DOHH2 (cell line): Measurements from ENCODE around the gene PEX10.

Experiments
- H3F3A ChIP-seq: fragments of 200-600 bp; sonication (generic), shearing (Covaris generic); 2 replicates; pipeline ENCODE4 v1.6.0; 2016; ENCODE audit warnings: antibody characterized with exemption, mild to moderate bottlenecking; ENCODE audit not compliant: control insufficient read depth, insufficient read depth
- H3K27ac ChIP-seq: fragments of 200-600 bp; sonication (generic); 2 replicates; pipeline ENCODE4 v1.5.1; 2014; ENCODE audit warnings: low read depth, mild to moderate bottlenecking, low read length, moderate library complexity
- H3K27me3 ChIP-seq: fragments of 200-600 bp; sonication (generic); 2 replicates; pipeline ENCODE4 v1.6.1; 2014; ENCODE audit warnings: mild to moderate bottlenecking, low read length, mixed read lengths; ENCODE audit not compliant: control insufficient read depth
- H3K36me3 ChIP-seq: fragments of 200-600 bp; sonication (generic); 2 replicates; pipeline ENCODE4 v1.6.1; 2014; ENCODE audit warnings: mild to moderate bottlenecking, low read length, moderate library complexity, mixed read lengths; ENCODE audit not compliant: control insufficient read depth
- H3K4me1 ChIP-seq: fragments of 200-600 bp; sonication (generic); 2 replicates; pipeline ENCODE4 v1.6.1; 2014; ENCODE audit warnings: mild to moderate bottlenecking, low read length, mixed read lengths; ENCODE audit not compliant: control insufficient read depth
- H3K4me2 ChIP-seq: fragments of 200-600 bp; sonication (generic); 2 replicates; pipeline ENCODE4 v1.6.0; 2014; ENCODE audit warnings: mild to moderate bottlenecking, low read length, moderate library complexity
- H3K4me3 ChIP-seq: fragments of 200-600 bp; sonication (generic); 2 replicates; pipeline ENCODE4 v1.5.1; 2014; ENCODE audit warnings: mild to moderate bottlenecking, low read length, mixed read lengths
- H3K79me2 ChIP-seq: fragments of 200-600 bp; sonication (generic); 2 replicates; pipeline ENCODE4 v1.6.1; 2014; ENCODE audit warnings: mild to moderate bottlenecking, low read length, mixed read lengths; ENCODE audit not compliant: control insufficient read depth
- H3K9me2 ChIP-seq: fragments of 200-600 bp; sonication (generic); replicated peaks from 2 replicates; pipeline ENCODE4 v1.6.1; 2014; ENCODE audit warnings: mild to moderate bottlenecking, low read length, mixed read lengths; ENCODE audit not compliant: control insufficient read depth
- H3K9me3 ChIP-seq: fragments of 200-600 bp; sonication (generic); 2 replicates; pipeline ENCODE4 v1.6.1; 2014; ENCODE audit warnings: antibody characterized with exemption, low read length, mixed read lengths; ENCODE audit not compliant: control insufficient read depth, insufficient read depth
- H4K20me1 ChIP-seq: fragments of 200-600 bp; sonication (generic); 2 replicates; pipeline ENCODE4 v1.6.0; 2014; ENCODE audit warnings: low read depth, mild to moderate bottlenecking, antibody characterized with exemption, low read length, moderate library complexity; ENCODE audit not compliant: control insufficient read depth, insufficient read depth
- EZH2phosphoT487 ChIP-seq: fragments of 200-600 bp; sonication (generic); IDR thresholded peaks from 2 replicates; pipeline ENCODE4 v1.6.1; 2017; ENCODE audit warnings: borderline replicate concordance, mild to moderate bottlenecking, antibody characterized with exemption, low read length, moderate library complexity, mixed read lengths
- TF ChIP-seq, protein P1 (sequence below): fragments of 200-600 bp; sonication (generic); IDR thresholded peaks from one replicate; pipeline ENCODE4 v1.5.1; 2014; ENCODE audit warnings: antibody characterized with exemption, mild to moderate bottlenecking, low read depth, low read length; ENCODE audit not compliant: poor library complexity, severe bottlenecking

Gene PEX10

DNA sequence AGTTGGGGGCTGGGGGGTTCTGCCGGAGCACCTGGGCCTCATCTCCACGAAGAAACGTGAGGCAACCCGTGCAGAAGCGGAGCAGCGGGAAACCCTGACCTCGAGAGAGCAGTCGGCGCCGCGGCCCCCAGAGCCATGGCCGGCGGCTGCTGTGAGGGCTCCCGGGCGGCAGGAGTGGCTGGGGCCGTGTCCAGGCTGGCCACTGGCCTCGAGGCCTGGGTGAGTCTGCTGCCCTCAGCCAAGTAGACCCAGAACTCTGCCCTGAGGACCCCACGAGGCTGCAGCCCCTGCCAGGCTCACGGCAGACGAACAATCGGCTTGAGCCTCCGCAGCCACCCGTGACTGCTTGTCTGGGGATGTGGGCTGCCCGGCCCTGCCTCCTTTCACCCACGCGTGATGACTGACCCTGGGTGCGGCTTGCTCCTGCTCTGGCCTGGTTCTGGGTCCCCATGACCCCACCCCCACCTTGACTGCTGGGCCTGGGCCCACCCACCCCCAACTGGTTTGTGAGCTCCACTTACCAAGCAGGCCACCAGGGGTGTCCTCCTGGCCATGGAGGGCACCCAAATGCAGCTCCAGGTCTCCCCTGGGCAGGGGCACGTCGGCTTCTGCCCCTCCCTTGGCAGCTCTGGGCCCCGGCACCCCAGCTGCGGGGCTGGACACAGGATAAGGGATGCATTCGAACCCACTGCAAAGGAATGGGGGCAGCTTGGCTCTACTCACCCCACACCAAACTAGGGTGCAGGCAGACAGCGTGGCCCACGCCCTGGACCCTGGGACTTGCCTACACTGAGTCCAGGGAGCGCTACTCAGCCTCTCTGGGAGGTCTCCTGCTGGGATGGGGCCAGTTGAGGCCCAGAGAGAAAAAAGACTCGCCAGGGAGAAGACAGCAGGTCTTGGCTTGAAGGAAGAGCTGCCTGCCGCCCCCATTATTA is 55.2 kb downstream of the PEX10 start:
- Histone ChIP-seq H3K36me3 (no peaks in the 10 kb centered on the region), H3K27me3 (no peaks in the 10 kb centered on the region), H3K4me3 (no peak overlapping the region), H3K27ac (no peak overlapping the region), H3K4me1 (no peaks in the 10 kb centered on the region), H3K9me2 (no peaks in the 10 kb centered on the region), H3K79me2 (no peaks in the 10 kb centered on the region), H3K9me3 (no peaks in the 10 kb centered on the region), H3F3A (no peaks in the 10 kb centered on the region), H3K4me2 (no peak overlapping the region), H4K20me1 (no peaks in the 10 kb centered on the region)
- no peak for TF ChIP-seq EZH2phosphoT487
- TF ChIP-seq, protein P1, sequence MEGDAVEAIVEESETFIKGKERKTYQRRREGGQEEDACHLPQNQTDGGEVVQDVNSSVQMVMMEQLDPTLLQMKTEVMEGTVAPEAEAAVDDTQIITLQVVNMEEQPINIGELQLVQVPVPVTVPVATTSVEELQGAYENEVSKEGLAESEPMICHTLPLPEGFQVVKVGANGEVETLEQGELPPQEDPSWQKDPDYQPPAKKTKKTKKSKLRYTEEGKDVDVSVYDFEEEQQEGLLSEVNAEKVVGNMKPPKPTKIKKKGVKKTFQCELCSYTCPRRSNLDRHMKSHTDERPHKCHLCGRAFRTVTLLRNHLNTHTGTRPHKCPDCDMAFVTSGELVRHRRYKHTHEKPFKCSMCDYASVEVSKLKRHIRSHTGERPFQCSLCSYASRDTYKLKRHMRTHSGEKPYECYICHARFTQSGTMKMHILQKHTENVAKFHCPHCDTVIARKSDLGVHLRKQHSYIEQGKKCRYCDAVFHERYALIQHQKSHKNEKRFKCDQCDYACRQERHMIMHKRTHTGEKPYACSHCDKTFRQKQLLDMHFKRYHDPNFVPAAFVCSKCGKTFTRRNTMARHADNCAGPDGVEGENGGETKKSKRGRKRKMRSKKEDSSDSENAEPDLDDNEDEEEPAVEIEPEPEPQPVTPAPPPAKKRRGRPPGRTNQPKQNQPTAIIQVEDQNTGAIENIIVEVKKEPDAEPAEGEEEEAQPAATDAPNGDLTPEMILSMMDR: no peak

DNA sequence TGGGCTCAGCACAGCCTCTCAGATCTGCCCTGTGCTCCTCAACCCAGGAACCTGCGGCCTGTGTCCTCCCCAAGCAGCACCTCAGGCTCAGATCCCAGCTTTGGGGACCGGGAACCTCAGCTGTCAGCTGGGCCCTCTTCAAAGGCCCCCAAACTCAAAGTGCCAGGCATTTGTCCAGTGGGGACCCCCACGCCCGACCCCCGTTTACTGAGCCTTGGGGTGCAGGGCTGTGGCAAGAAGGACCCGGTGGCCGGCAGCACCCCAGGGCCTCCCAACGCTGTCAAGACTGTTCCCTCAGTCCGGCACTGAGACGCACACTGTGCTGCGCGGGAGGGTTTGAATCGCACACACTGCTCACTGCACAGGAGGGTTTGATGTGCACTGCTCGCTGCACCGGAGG is 56.0 kb downstream of the PEX10 start:
- TF ChIP-seq, protein P1: no peak
- TF ChIP-seq EZH2phosphoT487: no peak

DNA sequence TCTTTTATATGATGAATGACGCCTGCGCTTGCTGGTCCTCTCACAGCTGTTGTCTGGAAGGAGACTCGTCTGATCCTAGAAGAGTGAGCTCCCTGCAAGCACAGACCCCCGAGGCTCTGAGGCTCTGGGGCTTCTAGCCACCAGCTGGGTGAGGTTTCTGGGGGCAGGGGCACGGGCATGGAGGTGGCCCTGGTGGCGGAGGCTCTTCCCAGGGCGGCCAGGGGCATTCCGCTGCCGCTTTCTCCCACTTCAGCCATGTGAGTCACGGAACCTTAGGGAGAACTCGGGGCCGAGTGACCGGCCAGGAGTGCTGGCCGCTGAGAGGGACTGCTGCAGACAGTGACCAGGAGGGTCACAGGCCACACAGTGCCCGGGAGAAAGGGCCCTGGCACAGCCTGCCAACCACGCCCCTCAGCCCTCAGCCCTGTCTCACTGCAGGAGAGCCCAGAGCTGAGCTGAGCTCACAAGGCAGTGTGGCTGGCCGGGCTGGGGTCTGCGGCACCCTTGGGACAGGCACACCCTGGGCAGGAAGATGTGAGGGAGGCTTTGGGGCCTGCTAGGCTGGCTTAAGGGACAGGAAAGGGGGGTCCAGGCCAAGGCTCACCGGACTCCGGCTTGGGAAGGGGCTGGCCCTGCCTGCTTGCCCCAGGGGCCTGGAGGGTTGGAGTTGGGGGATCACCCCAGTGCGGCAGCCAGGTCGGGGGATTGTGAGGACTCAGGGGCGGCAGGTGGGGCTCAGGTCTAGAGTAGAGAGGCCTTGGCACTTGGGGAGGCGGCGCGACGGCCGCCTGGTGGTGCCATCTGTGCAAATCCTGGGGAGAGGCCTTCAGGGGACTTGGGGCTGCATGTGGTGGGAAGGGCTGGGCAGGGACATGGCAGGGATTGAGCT is 56.7 kb downstream of the PEX10 start:
- H3K4me1 ChIP-seq: no peaks in the 10 kb centered on the region
- no peaks in the 10 kb centered on the region for H3K79me2 ChIP-seq

More for the DNA sequence above, 56.0 kb downstream of the PEX10 start:
- H3K4me3 ChIP-seq: no peak overlapping the region
- no peak overlapping the region for H3K4me2 ChIP-seq
- H3K4me1 ChIP-seq: no peaks in the 10 kb centered on the region
- H3K79me2 ChIP-seq: no peaks in the 10 kb centered on the region
- no peaks in the 10 kb centered on the region for H3K36me3 ChIP-seq
- no peaks in the 10 kb centered on the region for H3K9me3 ChIP-seq
- no peaks in the 10 kb centered on the region for H3F3A ChIP-seq
- H3K27ac ChIP-seq: no peak overlapping the region
- no peaks in the 10 kb centered on the region for H3K27me3 ChIP-seq
- no peaks in the 10 kb centered on the region for H4K20me1 ChIP-seq
- no peaks in the 10 kb centered on the region for H3K9me2 ChIP-seq

More for the DNA sequence above, 56.7 kb downstream of the PEX10 start:
- Histone ChIP-seq H3K4me2 (no peak overlapping the region), H3K4me3 (no peak overlapping the region), H3K27me3 (no peaks in the 10 kb centered on the region), H3K36me3 (no peaks in the 10 kb centered on the region), H3F3A (no peaks in the 10 kb centered on the region), H3K9me2 (no peaks in the 10 kb centered on the region), H3K27ac (no peak overlapping the region), H4K20me1 (no peaks in the 10 kb centered on the region), H3K9me3 (no peaks in the 10 kb centered on the region)
- no peak for TF ChIP-seq EZH2phosphoT487
- TF ChIP-seq, protein P1: no peak
